Right atrium auricular region (tissue), 2 donors: ENCODE results near the gene NBAS. TPM values are rescaled to one million over a fixed set of nuclear protein-coding genes. Genes with fewer than 3 reads are reported as not detected.

Experiments
- DNase-seq: peaks from one replicate; pipeline ENCODE4 v3.0.0-alpha.2; 2019; ENCODE audit warnings: low spot score
- H3K27ac ChIP-seq, 2 donors: fragments of 200-600 bp; sonication (generic); 1 replicate in 1 of 2; 2 replicates in 1 of 2; pipeline ENCODE4 v1.5.1; 2016 to 2019
- H3K27me3 ChIP-seq, 2 donors: fragments of 200-600 bp; sonication (generic); one replicate each; pipeline versions ENCODE4 v1.5.1 to v1.6.0; 2017 to 2019
- H3K36me3 ChIP-seq: fragments of 200-600 bp; sonication (generic); one replicate; pipeline ENCODE4 v1.5.1; 2016
- H3K4me1 ChIP-seq, 2 donors: fragments of 200-600 bp; sonication (generic); one replicate each; pipeline versions ENCODE4 v1.5.1 to v1.6.0; 2017 to 2019
- H3K4me3 ChIP-seq, 2 donors: fragments of 200-600 bp; sonication (generic); 1 replicate in 1 of 2; 2 replicates in 1 of 2; pipeline ENCODE4 v1.5.1; 2017 to 2019; ENCODE audit warnings: mild to moderate bottlenecking in 1 of 2, moderate library complexity in 1 of 2
- H3K9me3 ChIP-seq, 2 donors: fragments of 200-600 bp; sonication (generic); one replicate each; pipeline ENCODE4 v1.5.1; 2019
- total RNA-seq, 2 donors: library from RNA; depleted of rRNA; stranded (reverse); fragments of >200 nt; gene quantifications; one replicate each; pipeline ENCODE4 v1.1.0, GENCODE V29; 2016
- TF ChIP-seq, protein P1 (sequence below), 2 donors: fragments of 200-600 bp; sonication (generic); IDR thresholded peaks; one replicate each; pipeline ENCODE4 v1.5.1; 2019; ENCODE audit warnings: antibody characterized with exemption in 2 of 2

NBAS gene
- total RNA-seq, 2 donors from 2014 or later: 31.1 to 39.1 TPM

DNA sequence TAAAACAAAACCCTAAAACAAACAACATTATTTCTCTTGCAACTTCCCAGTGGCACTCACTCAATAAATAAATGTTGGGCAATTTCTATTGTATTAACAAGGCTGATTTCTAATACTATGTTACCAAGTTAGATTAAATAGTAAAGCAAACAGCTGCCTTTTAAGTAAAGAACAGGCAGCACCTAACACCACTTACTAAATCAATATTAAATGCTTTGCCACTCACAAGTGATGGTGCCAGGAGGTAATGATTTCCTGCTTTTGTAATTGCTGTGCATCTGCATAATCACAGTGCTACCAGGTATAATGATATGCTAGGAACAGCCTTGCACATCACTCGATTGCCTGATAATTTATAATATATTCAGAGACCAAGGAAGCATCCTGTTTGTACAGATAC, 276.5 kb downstream of the NBAS start:
- Histone ChIP-seq H3K4me1 (no peaks in the 10 kb centered on the region), H3K27ac (no peak overlapping the region), H3K9me3 (no peaks in the 10 kb centered on the region), H3K27me3 (no peaks in the 10 kb centered on the region), H3K4me3 (no peak overlapping the region), H3K36me3 (peaks cover 6% of the 10 kb centered on the region)
- DNase-seq: no peak
- TF ChIP-seq, protein P1, sequence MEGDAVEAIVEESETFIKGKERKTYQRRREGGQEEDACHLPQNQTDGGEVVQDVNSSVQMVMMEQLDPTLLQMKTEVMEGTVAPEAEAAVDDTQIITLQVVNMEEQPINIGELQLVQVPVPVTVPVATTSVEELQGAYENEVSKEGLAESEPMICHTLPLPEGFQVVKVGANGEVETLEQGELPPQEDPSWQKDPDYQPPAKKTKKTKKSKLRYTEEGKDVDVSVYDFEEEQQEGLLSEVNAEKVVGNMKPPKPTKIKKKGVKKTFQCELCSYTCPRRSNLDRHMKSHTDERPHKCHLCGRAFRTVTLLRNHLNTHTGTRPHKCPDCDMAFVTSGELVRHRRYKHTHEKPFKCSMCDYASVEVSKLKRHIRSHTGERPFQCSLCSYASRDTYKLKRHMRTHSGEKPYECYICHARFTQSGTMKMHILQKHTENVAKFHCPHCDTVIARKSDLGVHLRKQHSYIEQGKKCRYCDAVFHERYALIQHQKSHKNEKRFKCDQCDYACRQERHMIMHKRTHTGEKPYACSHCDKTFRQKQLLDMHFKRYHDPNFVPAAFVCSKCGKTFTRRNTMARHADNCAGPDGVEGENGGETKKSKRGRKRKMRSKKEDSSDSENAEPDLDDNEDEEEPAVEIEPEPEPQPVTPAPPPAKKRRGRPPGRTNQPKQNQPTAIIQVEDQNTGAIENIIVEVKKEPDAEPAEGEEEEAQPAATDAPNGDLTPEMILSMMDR (IDR thresholded peaks at IDR 0.05): no peak

DNA sequence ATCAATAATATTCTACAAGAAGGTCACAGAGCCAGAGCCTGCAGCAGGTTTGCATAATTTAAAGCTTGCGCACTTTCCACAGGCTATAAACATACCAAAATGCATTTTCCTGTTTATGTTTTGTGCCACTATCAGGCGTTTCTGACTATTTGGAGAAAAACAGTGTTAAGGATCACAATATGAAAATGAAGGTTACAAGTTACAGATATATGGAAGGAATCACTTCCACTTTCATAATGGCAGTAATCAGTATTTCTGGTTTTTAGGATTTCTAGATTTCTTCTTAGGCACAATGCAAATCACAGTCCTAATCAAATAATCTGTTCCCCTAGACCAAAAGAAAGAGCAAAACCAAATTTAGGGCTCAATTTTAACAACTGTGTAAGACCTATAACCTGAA, 279.5 kb downstream of the NBAS start:
- no peaks in the 10 kb centered on the region for H3K27me3 ChIP-seq
- H3K9me3 ChIP-seq: no peaks in the 10 kb centered on the region
- no peak for DNase-seq
- H3K27ac ChIP-seq: no peak overlapping the region
- H3K4me1 ChIP-seq: no peaks in the 10 kb centered on the region
- peaks cover 6% of the 10 kb centered on the region for H3K36me3 ChIP-seq
- no peak overlapping the region for H3K4me3 ChIP-seq
- TF ChIP-seq, protein P1 (IDR thresholded peaks at IDR 0.05): no peak

DNA sequence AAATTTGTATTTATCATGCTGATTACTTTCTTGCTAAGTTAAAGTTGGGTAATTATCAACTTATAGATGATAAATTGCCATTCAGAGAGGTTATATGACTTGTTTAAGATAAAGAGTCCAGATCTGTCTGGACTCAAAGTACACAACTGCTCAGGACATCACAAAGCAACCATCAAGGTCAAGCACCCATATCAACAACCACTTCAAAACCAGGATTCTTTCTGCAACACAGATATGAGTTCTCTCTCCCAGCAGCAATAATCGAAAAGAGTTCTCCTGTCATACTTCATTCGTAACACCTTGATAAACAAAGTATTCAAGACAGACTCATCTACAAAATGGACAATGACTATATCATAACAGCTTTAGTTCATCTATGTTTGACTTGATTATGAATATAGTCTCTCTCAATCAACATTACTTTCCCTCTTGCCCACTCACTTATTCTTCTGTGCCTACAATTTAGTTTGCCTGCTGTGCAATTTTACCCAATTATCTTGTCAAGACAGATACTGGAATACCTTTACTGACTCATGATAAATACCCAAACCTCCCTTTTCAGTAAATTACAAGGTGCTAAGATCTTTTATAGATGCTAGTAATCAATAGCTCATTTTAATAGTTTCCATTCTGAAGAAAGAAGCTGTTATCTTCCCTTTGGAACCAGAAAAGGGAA, 281.8 kb downstream of the NBAS start:
- no peak for DNase-seq
- Histone ChIP-seq H3K27ac (no peak overlapping the region), H3K27me3 (no peaks in the 10 kb centered on the region), H3K9me3 (no peaks in the 10 kb centered on the region), H3K4me3 (no peak overlapping the region), H3K36me3 (peaks cover 13% of the 10 kb centered on the region), H3K4me1 (no peaks in the 10 kb centered on the region)
- TF ChIP-seq, protein P1 (IDR thresholded peaks at IDR 0.05): no peak

DNA sequence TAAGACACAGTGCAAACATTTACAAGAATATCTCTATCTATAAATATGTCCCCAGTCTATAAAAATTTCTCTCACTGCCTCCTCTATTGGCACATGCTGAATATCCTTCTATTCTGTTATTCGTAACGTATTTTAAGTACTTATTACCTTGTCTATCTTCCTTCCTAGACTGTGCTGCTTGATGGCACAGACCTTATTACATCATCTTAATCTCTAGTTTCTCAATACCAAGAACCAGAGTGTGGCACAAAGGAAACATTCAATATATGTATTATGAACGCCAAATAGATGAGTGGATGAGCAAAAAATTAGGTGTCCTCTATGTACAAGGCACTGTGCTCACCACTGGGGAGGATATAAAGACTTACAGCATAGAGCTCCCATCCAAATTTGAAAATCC, 282.8 kb downstream of the NBAS start:
- TF ChIP-seq, protein P1 (IDR thresholded peaks at IDR 0.05): no peak
- no peak for DNase-seq
- Histone ChIP-seq H3K4me1 (no peaks in the 10 kb centered on the region), H3K27me3 (no peaks in the 10 kb centered on the region), H3K4me3 (no peak overlapping the region), H3K27ac (no peak overlapping the region), H3K36me3 (peaks cover 13% of the 10 kb centered on the region), H3K9me3 (no peaks in the 10 kb centered on the region)

DNA sequence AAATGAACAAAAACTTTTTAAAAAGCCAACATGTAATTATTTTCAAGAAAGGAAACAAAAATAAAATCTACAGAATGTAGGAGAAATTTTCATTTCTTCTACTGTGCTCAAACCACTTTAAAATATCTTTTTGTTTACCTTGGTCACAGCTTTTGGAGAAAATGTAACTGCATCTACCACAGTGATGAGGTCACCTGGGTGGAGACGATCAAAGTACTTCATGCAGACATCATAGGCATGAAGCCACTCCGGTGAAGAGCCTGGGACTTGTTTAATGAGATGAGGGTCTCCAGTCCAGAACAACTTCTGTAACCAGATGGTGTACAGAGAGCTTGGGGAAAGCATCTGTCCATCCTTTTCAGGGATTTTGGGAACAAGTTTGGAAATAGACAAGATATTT, 285.8 kb downstream of the NBAS start:
- Histone ChIP-seq H3K36me3 (peaks cover 13% of the 10 kb centered on the region), H3K4me1 (no peaks in the 10 kb centered on the region), H3K9me3 (no peaks in the 10 kb centered on the region), H3K4me3 (no peak overlapping the region), H3K27ac (no peak overlapping the region), H3K27me3 (no peaks in the 10 kb centered on the region)
- DNase-seq: no peak
- TF ChIP-seq, protein P1 (IDR thresholded peaks at IDR 0.05): no peak

DNA sequence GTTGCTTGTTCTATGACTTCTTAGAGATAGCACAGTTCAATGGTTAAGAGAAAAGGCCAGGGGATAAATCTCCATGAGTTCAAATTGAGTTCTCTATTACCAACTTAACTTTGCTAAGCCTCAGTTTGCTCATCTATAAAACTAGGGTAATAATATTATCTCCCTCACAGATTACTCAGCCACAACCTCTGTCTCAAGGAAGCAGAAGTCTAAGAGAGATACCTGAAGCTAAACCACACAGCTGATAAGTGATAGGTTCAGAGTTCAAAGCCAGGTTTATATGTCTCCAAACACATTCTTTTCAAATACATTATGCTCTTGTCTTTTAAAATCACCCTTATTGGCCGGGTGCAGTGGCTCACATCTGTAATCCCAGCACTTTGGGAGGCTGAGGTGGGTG, 287.7 kb downstream of the NBAS start:
- H3K4me1 ChIP-seq: no peaks in the 10 kb centered on the region
- H3K27ac ChIP-seq: no peak overlapping the region
- H3K9me3 ChIP-seq: no peaks in the 10 kb centered on the region
- DNase-seq: no peak
- H3K4me3 ChIP-seq: no peak overlapping the region
- no peaks in the 10 kb centered on the region for H3K27me3 ChIP-seq
- TF ChIP-seq, protein P1 (IDR thresholded peaks at IDR 0.05): no peak
- H3K36me3 ChIP-seq: peaks cover 13% of the 10 kb centered on the region
